ENCODE results near the gene HOXC6.

DNA sequence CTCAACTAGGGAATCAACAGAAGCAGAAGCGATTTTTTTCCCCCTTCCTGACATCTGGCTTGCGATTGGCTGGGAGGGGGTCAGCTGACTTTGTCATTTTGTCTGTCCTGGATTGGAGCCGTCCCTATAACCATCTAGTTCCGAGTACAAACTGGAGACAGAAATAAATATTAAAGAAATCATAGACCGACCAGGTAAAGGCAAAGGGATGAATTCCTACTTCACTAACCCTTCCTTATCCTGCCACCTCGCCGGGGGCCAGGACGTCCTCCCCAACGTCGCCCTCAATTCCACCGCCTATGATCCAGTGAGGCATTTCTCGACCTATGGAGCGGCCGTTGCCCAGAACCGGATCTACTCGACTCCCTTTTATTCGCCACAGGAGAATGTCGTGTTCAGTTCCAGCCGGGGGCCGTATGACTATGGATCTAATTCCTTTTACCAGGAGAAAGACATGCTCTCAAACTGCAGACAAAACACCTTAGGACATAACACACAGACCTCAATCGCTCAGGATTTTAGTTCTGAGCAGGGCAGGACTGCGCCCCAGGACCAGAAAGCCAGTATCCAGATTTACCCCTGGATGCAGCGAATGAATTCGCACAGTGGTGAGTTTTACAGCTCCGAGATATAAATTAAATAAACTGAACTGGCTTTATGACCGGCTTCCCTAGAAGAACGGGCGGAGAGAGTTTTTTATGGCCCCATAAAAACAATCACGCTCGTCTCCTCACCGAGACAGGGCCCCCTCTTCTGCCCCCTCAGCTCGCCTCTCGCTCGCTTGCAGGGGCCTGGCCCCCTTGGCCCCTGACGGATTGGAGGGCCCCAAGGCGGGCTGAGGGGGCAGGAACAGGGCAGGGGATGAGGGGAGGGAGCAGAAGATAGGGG is at the start of gene HOXC6:
- TF ChIP-seq CTCF (IDR thresholded peaks at IDR 0.05) (no peak), POLR2A (IDR thresholded peaks at IDR 0.05) (no peak)

Data from esophagus squamous epithelium (tissue), 4 donors.